SK-N-SH treated with all-trans-retinoic acid at 6 μM for 48 hours (cell line): Measurements from ENCODE around the gene SUDS3.
A peak's percentile ranks its signal among the peaks of the same experiment; 100 is the strongest.

Experiments used
- ATAC-seq: fragments of 200-7000 bp; cut with Tn5 transposase; 3 replicates; pipeline ENCODE4 v1.9.1; 2020; ENCODE audit warnings: mild to moderate bottlenecking, moderate library complexity
- ARNTL ChIP-seq: fragments of 450-650 bp; formaldehyde crosslinking; IDR thresholded peaks from 2 replicates; pipeline ENCODE4 v1.5.0; 2020; ENCODE audit warnings: low read depth, mild to moderate bottlenecking, moderate library complexity, borderline replicate concordance
- BACH2 ChIP-seq: fragments of 250-450 bp; sonication (Bioruptor Pico); IDR thresholded peaks from 2 replicates; pipeline ENCODE4 v1.9.0; 2021; ENCODE audit warnings: mild to moderate bottlenecking, borderline replicate concordance
- CSDC2 ChIP-seq: fragments of 250-450 bp; sonication (Bioruptor Pico); IDR thresholded peaks from 2 replicates; pipeline ENCODE4 v1.5.0; 2020; ENCODE audit warnings: mild to moderate bottlenecking, moderate library complexity
- ESRRG ChIP-seq: fragments of 250-450 bp; sonication (Bioruptor Pico); IDR thresholded peaks from 2 replicates; pipeline ENCODE4 v1.6.1; 2021; ENCODE audit warnings: mild to moderate bottlenecking
- GLIS3 ChIP-seq: fragments of 250-450 bp; sonication (Bioruptor Pico); IDR thresholded peaks from 2 replicates; pipeline ENCODE4 v1.5.0; 2020; ENCODE audit warnings: mild to moderate bottlenecking, moderate library complexity
- ISL1 ChIP-seq: fragments of 250-450 bp; sonication (Bioruptor Pico); IDR thresholded peaks from 2 replicates; pipeline ENCODE4 v2.1.2; 2022; ENCODE audit warnings: mild to moderate bottlenecking, moderate library complexity
- PATZ1 ChIP-seq: fragments of 250-450 bp; sonication (Bioruptor Pico); IDR thresholded peaks from 2 replicates; pipeline ENCODE4 v1.8.0; 2020; ENCODE audit warnings: mild to moderate bottlenecking, moderate library complexity, borderline replicate concordance
- PPARA ChIP-seq: fragments of 250-450 bp; sonication (Bioruptor Pico); IDR thresholded peaks from 2 replicates; pipeline ENCODE4 v1.5.0; 2020; ENCODE audit warnings: mild to moderate bottlenecking, borderline replicate concordance
- RARB ChIP-seq: fragments of 250-450 bp; sonication (Bioruptor Pico); IDR thresholded peaks from 2 replicates; pipeline ENCODE4 v1.8.0; 2021; ENCODE audit warnings: mild to moderate bottlenecking, moderate library complexity
- SNAI2 ChIP-seq: fragments of 250-450 bp; sonication (Bioruptor Pico); IDR thresholded peaks from 2 replicates; pipeline ENCODE4 v1.5.0; 2020; ENCODE audit warnings: mild to moderate bottlenecking, moderate library complexity
- TCF4 ChIP-seq: fragments of 250-450 bp; sonication (Bioruptor Pico); IDR thresholded peaks from 2 replicates; pipeline ENCODE4 v1.8.0; 2021; ENCODE audit warnings: mild to moderate bottlenecking, moderate library complexity, borderline replicate concordance
- TOX ChIP-seq: fragments of 250-450 bp; sonication (Bioruptor Pico); IDR thresholded peaks from 2 replicates; pipeline ENCODE4 v1.8.0; 2021; ENCODE audit warnings: mild to moderate bottlenecking, moderate library complexity, borderline replicate concordance
- TSHZ2 ChIP-seq: fragments of 250-450 bp; sonication (Bioruptor Pico); IDR thresholded peaks from 2 replicates; pipeline ENCODE4 v1.5.0; 2020; ENCODE audit warnings: mild to moderate bottlenecking, moderate library complexity
- ZC3H10 ChIP-seq: fragments of 250-450 bp; sonication (Bioruptor Pico); IDR thresholded peaks from 2 replicates; pipeline ENCODE4 v1.5.1; 2021; ENCODE audit warnings: mild to moderate bottlenecking, moderate library complexity
- ZFP3 ChIP-seq: fragments of 250-450 bp; sonication (Bioruptor Pico); IDR thresholded peaks from 2 replicates; pipeline ENCODE4 v1.5.0; 2020; ENCODE audit warnings: mild to moderate bottlenecking, moderate library complexity
- ZFP30 ChIP-seq: fragments of 450-650 bp; formaldehyde crosslinking; IDR thresholded peaks from 2 replicates; pipeline ENCODE4 v1.5.0; 2022; ENCODE audit warnings: mild to moderate bottlenecking, moderate library complexity
- ZNF565 ChIP-seq: fragments of 450-650 bp; formaldehyde crosslinking; conservative IDR thresholded peaks from 2 replicates; pipeline ENCODE4 v1.5.0; 2020; ENCODE audit warnings: low read depth, mild to moderate bottlenecking, moderate library complexity
- ZNF70 ChIP-seq: fragments of 450-650 bp; formaldehyde crosslinking; IDR thresholded peaks from 2 replicates; pipeline ENCODE4 v1.5.0; 2020; ENCODE audit warnings: mild to moderate bottlenecking, moderate library complexity
- ZNF8 ChIP-seq: fragments of 450-650 bp; formaldehyde crosslinking; IDR thresholded peaks from 2 replicates; pipeline ENCODE4 v1.5.0; 2020; ENCODE audit warnings: mild to moderate bottlenecking, moderate library complexity
- TF ChIP-seq, protein P1 (sequence below): fragments of 250-450 bp; sonication (Bioruptor Pico); IDR thresholded peaks from 2 replicates; pipeline ENCODE4 v1.8.0; 2021; ENCODE audit warnings: low read depth, mild to moderate bottlenecking, moderate library complexity, borderline replicate concordance
- TF ChIP-seq, protein P2 (sequence below): fragments of 250-450 bp; sonication (Bioruptor Pico); IDR thresholded peaks from 2 replicates; pipeline ENCODE4 v1.5.1; 2020; ENCODE audit warnings: low read depth, mild to moderate bottlenecking, moderate library complexity

Gene SUDS3

DNA sequence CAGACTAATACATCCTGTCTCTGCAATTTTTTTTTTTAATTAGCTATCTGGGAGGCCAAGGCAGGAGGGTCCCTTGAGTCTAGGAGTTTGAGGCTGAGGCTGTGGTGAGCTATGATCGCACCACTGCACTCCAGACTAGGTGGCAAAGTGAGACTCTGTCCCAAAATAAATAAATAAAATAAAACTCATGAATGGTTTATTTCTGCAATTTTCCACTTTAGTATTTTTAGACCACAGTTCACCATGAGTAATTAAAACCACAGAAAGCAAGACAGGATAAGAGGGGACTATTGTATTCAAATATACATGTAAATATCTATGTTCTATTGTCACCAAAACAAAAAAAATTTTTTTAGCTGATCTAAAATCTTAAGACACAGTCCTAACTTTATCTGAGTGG is 21.5 kb upstream of the SUDS3 start (continued):
- TF ChIP-seq TSHZ2 (CRISPR knock-in tag) (no peak), ZFP30 (CRISPR knock-in tag) (no peak), TCF4 (CRISPR knock-in tag) (no peak), BACH2 (CRISPR knock-in tag) (no peak)

DNA sequence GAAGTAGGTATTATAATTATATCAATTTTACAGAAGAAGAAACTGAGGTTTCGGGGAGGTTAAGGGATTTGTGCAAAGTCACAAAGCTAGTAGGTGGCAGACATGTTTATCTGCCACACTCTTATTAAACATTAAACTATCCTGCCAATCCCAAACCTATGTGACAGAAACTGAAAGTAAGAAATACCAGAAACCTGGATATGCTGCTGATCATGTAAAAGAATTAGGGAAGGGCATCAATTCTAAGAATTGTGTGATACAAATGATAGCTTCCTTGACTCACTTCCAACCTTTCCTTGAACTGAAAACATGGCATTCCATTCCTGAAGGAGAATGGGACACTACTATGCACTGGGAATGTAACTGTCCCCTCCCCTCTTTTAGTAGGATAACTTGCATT is 20.5 kb upstream of the SUDS3 start:
- ATAC-seq, result no peak; the same call in 1 of the 3 replicates
- TF ChIP-seq BACH2 (CRISPR knock-in tag) (no peak), ZNF8 (CRISPR knock-in tag) (no peak), ARNTL (CRISPR knock-in tag) (no peak), ZFP30 (CRISPR knock-in tag) (no peak), CSDC2 (CRISPR knock-in tag) (no peak), PPARA (CRISPR knock-in tag) (no peak), RARB (no peak), SNAI2 (CRISPR knock-in tag) (no peak), ZC3H10 (no peak), TCF4 (CRISPR knock-in tag) (no peak), ZNF565 (no peak), TOX (CRISPR knock-in tag) (no peak), ESRRG (CRISPR knock-in tag) (no peak)
- TF ChIP-seq, all 23 proteins: peak for 0

GRCh38 chr12:118356809-118357256 is 19.5 kb upstream of the SUDS3 start:
- TF ChIP-seq, protein P1, sequence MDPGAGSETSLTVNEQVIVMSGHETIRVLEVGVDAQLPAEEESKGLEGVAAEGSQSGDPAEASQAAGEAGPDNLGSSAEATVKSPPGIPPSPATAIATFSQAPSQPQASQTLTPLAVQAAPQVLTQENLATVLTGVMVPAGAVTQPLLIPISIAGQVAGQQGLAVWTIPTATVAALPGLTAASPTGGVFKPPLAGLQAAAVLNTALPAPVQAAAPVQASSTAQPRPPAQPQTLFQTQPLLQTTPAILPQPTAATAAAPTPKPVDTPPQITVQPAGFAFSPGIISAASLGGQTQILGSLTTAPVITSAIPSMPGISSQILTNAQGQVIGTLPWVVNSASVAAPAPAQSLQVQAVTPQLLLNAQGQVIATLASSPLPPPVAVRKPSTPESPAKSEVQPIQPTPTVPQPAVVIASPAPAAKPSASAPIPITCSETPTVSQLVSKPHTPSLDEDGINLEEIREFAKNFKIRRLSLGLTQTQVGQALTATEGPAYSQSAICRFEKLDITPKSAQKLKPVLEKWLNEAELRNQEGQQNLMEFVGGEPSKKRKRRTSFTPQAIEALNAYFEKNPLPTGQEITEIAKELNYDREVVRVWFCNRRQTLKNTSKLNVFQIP (CRISPR knock-in tag), result no peak
- no peak for TF ChIP-seq ZNF70
- no peak for TF ChIP-seq TCF4 (CRISPR knock-in tag)
- TF ChIP-seq PPARA (CRISPR knock-in tag), result no peak
- TF ChIP-seq ZFP30 (CRISPR knock-in tag), result no peak
- no peak for TF ChIP-seq ISL1
- TF ChIP-seq ZFP3 (CRISPR knock-in tag), result no peak
- TF ChIP-seq TSHZ2 (CRISPR knock-in tag), result no peak
- TF ChIP-seq SNAI2 (CRISPR knock-in tag), result no peak
- TF ChIP-seq ARNTL (CRISPR knock-in tag), result no peak
- no peak for TF ChIP-seq ZC3H10
- no peak for TF ChIP-seq PATZ1
- TF ChIP-seq GLIS3 (CRISPR knock-in tag), result no peak
- TF ChIP-seq, protein P2, sequence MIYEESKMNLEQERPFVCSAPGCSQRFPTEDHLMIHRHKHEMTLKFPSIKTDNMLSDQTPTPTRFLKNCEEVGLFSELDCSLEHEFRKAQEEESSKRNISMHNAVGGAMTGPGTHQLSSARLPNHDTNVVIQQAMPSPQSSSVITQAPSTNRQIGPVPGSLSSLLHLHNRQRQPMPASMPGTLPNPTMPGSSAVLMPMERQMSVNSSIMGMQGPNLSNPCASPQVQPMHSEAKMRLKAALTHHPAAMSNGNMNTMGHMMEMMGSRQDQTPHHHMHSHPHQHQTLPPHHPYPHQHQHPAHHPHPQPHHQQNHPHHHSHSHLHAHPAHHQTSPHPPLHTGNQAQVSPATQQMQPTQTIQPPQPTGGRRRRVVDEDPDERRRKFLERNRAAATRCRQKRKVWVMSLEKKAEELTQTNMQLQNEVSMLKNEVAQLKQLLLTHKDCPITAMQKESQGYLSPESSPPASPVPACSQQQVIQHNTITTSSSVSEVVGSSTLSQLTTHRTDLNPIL (CRISPR knock-in tag), result no peak
- peak; percentile 90 for ATAC-seq
